Measurements from ENCODE around the gene ANKFN1. TPM values are rescaled to one million over a fixed set of nuclear protein-coding genes. Genes with fewer than 3 reads are reported as not detected.

The ANKFN1 gene
- total and polyA plus RNA-seq, 2 donors from 2014 or later = 0.19 TPM; not detected in 1

DNA sequence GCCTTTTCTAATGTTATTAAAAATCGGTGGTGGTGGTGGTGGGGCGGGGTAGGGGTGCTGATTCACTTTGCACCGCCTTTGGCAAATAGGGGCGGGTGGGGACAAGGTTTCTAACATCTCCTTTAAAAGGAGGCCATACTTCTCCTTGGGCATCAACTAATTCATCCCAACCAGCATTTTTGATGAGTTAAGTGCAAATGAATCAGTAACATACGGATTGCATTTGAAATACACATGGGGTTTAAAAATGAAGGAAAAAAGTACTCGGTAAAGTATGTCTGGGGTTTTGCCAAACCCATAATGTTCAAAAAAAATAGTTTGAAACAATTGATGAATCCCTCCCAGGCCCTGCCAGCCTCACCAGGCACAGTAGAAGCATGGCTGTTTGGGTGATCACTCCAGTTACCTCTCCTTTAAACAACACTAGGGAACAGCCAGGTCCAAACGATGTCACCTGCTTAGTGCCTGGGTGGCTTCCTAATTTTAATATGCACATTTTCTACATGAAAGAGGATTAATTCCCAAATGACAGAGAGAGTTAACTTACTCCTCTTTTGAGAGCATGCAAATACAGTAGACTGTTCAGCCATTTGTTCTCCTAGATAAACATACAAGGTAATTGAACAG lies 107.2 kb downstream of the ANKFN1 start:
- H3K27me3 ChIP-seq (ENCODE audit: control insufficient read depth, insufficient read depth, low read length) = no peaks in the 10 kb centered on the region
- no peaks in the 10 kb centered on the region for H3K36me3 ChIP-seq (ENCODE audit: control insufficient read depth in 2 of 3, insufficient read depth in 3 of 3, low read length in 3 of 3)
- DNase-seq = no peak
- H3K4me1 ChIP-seq (ENCODE audit: control insufficient read depth in 2 of 3, insufficient read depth in 2 of 3, low read depth in 1 of 3, low read length in 3 of 3) = no peaks in the 10 kb centered on the region
- H3K9ac ChIP-seq (ENCODE audit: low read length in 3 of 3) = no peak overlapping the region
- no peak for TF ChIP-seq CTCF (IDR thresholded peaks at IDR 0.05; ENCODE audit: borderline replicate concordance, extremely low read depth, insufficient read depth)
- H3K9me3 ChIP-seq (ENCODE audit: control insufficient read depth in 2 of 3, insufficient read depth in 1 of 3, low read length in 3 of 3) = no peaks in the 10 kb centered on the region
- H3K27ac ChIP-seq (ENCODE audit: low read depth in 2 of 2, low read length in 2 of 2) = no peak overlapping the region
- H3K4me3 ChIP-seq (ENCODE audit: low read length in 3 of 3) = no peak overlapping the region
- no peak for FAIRE-seq
- intact Hi-C loops (cut with DNase I) = no loop called here

- H3K4me3 ChIP-seq (ENCODE audit: low read length in 3 of 3) = no peak overlapping the region
- H3K9ac ChIP-seq (ENCODE audit: low read length in 3 of 3) = no peak overlapping the region
- no peak overlapping the region for H3K27ac ChIP-seq (ENCODE audit: low read depth in 2 of 2, low read length in 2 of 2)
- no peaks in the 10 kb centered on the region for H3K4me1 ChIP-seq (ENCODE audit: control insufficient read depth in 2 of 3, insufficient read depth in 2 of 3, low read depth in 1 of 3, low read length in 3 of 3)
- H3K9me3 ChIP-seq (ENCODE audit: control insufficient read depth in 2 of 3, insufficient read depth in 1 of 3, low read length in 3 of 3) = no peaks in the 10 kb centered on the region
- FAIRE-seq (no peak), DNase-seq (no peak)
- intact Hi-C loops (cut with DNase I) = no loop called here
- H3K27me3 ChIP-seq (ENCODE audit: control insufficient read depth, insufficient read depth, low read length) = no peaks in the 10 kb centered on the region
- TF ChIP-seq CTCF (IDR thresholded peaks at IDR 0.05; ENCODE audit: borderline replicate concordance, extremely low read depth, insufficient read depth) = no peak
- H3K36me3 ChIP-seq (ENCODE audit: control insufficient read depth in 2 of 3, insufficient read depth in 3 of 3, low read length in 3 of 3) = no peaks in the 10 kb centered on the region
Measured at GRCh38 chr17:56262803-56263202, 109.5 kb downstream of the ANKFN1 start.

DNA sequence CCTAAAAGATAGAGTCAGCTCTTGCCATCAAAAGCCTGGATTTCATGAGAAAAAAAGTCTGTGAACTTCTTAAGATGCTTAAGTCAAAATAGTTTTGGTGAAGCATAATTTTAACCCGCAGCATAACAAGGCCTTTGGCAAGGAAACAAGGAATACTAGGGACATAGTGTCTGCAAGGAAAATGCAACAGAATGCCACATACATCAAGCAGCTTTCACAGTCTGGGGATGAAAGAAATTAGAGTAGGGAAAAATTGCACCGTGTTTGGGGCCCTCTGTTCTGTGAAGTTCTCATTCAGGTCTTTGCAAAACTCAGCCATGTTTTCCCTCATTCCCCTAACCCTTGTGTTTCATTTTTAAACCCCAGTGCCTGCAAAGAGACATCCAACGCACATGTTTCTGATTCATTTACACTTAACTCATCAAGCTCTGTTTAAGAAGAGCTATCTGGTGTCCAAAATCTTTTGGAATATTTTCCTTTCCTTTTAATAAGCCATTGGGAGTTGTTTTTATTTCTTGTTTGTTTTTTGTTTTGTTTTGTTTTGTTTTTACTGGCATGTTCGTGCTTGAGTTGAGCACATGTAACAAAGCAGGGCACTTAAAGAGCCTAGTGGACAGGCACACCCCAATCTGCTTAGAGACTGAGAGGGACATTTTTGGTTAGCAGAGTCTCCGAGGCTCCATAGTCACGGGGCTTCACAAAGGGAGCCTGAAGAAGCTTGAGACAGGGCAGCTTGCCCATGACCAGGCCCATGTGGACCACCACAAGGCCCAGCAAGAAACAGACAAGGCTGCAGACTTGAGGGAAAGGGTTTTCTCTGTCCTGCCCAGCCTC lies 116.5 kb downstream of the ANKFN1 start:
- TF ChIP-seq CTCF (IDR thresholded peaks at IDR 0.05; ENCODE audit: borderline replicate concordance, extremely low read depth, insufficient read depth) = no peak
- Histone ChIP-seq H3K36me3 (ENCODE audit: control insufficient read depth in 2 of 3, insufficient read depth in 3 of 3, low read length in 3 of 3) (no peaks in the 10 kb centered on the region), H3K27ac (ENCODE audit: low read depth in 2 of 2, low read length in 2 of 2) (no peak overlapping the region), H3K9ac (ENCODE audit: low read length in 3 of 3) (no peak overlapping the region), H3K4me3 (ENCODE audit: low read length in 3 of 3) (no peak overlapping the region), H3K27me3 (ENCODE audit: control insufficient read depth, insufficient read depth, low read length) (no peaks in the 10 kb centered on the region), H3K4me1 (ENCODE audit: control insufficient read depth in 2 of 3, insufficient read depth in 2 of 3, low read depth in 1 of 3, low read length in 3 of 3) (no peaks in the 10 kb centered on the region), H3K9me3 (ENCODE audit: control insufficient read depth in 2 of 3, insufficient read depth in 1 of 3, low read length in 3 of 3) (no peaks in the 10 kb centered on the region)
- FAIRE-seq = no peak
- intact Hi-C loops (cut with DNase I) = no loop called here
- no peak for DNase-seq

All from kidney (tissue), 14 donors.